HG03439 (cell line): ENCODE results near the gene EPHA6.
"Not testable (repeated sequence)": the region's sequence is repeated elsewhere in the genome, so short reads cannot be mapped to it uniquely, and the experiment has no call there.

Experiments
- ATAC-seq: cut with Tn5 transposase; IDR thresholded peaks from one replicate; pipeline ENCODE4 v1.9.1; 2021; ENCODE audit warnings: mild to moderate bottlenecking, moderate library complexity; ENCODE audit not compliant: unreplicated experiment

The EPHA6 gene

GRCh38 chr3:97575742-97576141, 761.3 kb downstream of the EPHA6 start:
- ATAC-seq: no peak

- no peak for ATAC-seq
These were observed 761.8 kb downstream of the EPHA6 start for GRCh38 chr3:97576221-97576620.

- no peak for ATAC-seq
These were observed 765.0 kb downstream of the EPHA6 start for GRCh38 chr3:97579365-97579764.

GRCh38 chr3:97610626-97611025, 796.2 kb downstream of the EPHA6 start:
- ATAC-seq: no peak

- no peak for ATAC-seq
These were observed 798.2 kb downstream of the EPHA6 start for GRCh38 chr3:97612632-97613031.

GRCh38 chr3:97613139-97613538, 798.7 kb downstream of the EPHA6 start:
- no peak for ATAC-seq

- ATAC-seq: not testable (repeated sequence)
These were observed 806.1 kb downstream of the EPHA6 start for GRCh38 chr3:97620514-97620913.

- no peak for ATAC-seq
These were observed 822.1 kb downstream of the EPHA6 start for GRCh38 chr3:97636465-97636864.

GRCh38 chr3:97646932-97647331, 832.5 kb downstream of the EPHA6 start:
- no peak for ATAC-seq

GRCh38 chr3:97647441-97647982, 833.1 kb downstream of the EPHA6 start:
- no peak for ATAC-seq

GRCh38 chr3:97655971-97656370, 841.6 kb downstream of the EPHA6 start:
- no peak for ATAC-seq

GRCh38 chr3:97656638-97657037, 842.2 kb downstream of the EPHA6 start:
- no peak for ATAC-seq

- no peak for ATAC-seq
These were observed 844.4 kb downstream of the EPHA6 start for GRCh38 chr3:97658668-97659285.

GRCh38 chr3:97662264-97662663, 847.9 kb downstream of the EPHA6 start:
- ATAC-seq: no peak

GRCh38 chr3:97662762-97663161, 848.4 kb downstream of the EPHA6 start:
- no peak for ATAC-seq

GRCh38 chr3:97665896-97666295, 851.5 kb downstream of the EPHA6 start:
- no peak for ATAC-seq

- no peak for ATAC-seq
These were observed 856.6 kb downstream of the EPHA6 start for GRCh38 chr3:97670952-97671351.

GRCh38 chr3:97673357-97673997, 859.1 kb downstream of the EPHA6 start:
- no peak for ATAC-seq

GRCh38 chr3:97674461-97674860, 860.1 kb downstream of the EPHA6 start:
- ATAC-seq: no peak

- ATAC-seq: no peak
These were observed 865.8 kb downstream of the EPHA6 start for GRCh38 chr3:97680210-97680609.

GRCh38 chr3:97680696-97681095, 866.3 kb downstream of the EPHA6 start:
- ATAC-seq: no peak

GRCh38 chr3:97684490-97684889, 870.1 kb downstream of the EPHA6 start:
- no peak for ATAC-seq

GRCh38 chr3:97686258-97686657, 871.9 kb downstream of the EPHA6 start:
- ATAC-seq: no peak
